Breast epithelium (tissue), 3 donors: ENCODE data around the gene CTTNBP2.

ENCODE experiments used
- POLR2AphosphoS5 ChIP-seq, 3 donors: sonication (generic); formaldehyde crosslinking; IDR thresholded peaks; one replicate each; pipeline ENCODE4 v1.6.1; 2017; ENCODE audit warnings: antibody characterized with exemption in 3 of 3
- TF ChIP-seq, protein P1 (sequence below), 3 donors: fragments of 450-650 bp; IDR thresholded peaks; one replicate each; pipeline ENCODE4 v1.5.1; 2016 to 2017; ENCODE audit warnings: antibody characterized with exemption in 3 of 3, mild to moderate bottlenecking in 3 of 3, moderate library complexity in 3 of 3

DNA sequence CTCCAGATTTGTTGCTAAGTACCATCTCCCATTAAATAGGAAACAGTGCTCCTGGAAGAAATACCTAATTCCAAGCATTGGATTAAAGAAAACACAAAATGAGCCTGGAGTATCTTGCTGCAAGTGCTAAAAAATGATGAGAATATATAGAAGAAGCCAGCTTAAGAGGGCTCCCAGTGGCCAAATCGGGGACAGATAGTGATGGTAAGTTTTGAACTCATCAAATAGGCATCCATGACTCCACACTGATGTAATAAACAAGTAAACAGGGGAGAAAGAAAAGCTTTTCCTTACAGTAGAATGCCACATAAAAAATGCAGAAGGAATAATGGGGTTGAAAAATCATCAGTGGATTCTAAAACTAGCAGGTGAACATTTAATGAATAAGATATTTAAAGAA, 72.4 kb downstream of the CTTNBP2 start:
- TF ChIP-seq, protein P1, sequence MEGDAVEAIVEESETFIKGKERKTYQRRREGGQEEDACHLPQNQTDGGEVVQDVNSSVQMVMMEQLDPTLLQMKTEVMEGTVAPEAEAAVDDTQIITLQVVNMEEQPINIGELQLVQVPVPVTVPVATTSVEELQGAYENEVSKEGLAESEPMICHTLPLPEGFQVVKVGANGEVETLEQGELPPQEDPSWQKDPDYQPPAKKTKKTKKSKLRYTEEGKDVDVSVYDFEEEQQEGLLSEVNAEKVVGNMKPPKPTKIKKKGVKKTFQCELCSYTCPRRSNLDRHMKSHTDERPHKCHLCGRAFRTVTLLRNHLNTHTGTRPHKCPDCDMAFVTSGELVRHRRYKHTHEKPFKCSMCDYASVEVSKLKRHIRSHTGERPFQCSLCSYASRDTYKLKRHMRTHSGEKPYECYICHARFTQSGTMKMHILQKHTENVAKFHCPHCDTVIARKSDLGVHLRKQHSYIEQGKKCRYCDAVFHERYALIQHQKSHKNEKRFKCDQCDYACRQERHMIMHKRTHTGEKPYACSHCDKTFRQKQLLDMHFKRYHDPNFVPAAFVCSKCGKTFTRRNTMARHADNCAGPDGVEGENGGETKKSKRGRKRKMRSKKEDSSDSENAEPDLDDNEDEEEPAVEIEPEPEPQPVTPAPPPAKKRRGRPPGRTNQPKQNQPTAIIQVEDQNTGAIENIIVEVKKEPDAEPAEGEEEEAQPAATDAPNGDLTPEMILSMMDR (IDR thresholded peaks at IDR 0.05): no peak
- TF ChIP-seq POLR2AphosphoS5 (IDR thresholded peaks at IDR 0.05): no peak
